Brain microvascular endothelial cell (primary cell): Measurements from ENCODE around the gene BCKDHB.

Experiments
- DNase-seq: peaks from one replicate; pipeline ENCODE4 v3.0.0-alpha.2; 2020
- H3K27ac ChIP-seq: fragments of 250-450 bp; sonication (Bioruptor Pico); 2 replicates; pipeline ENCODE4 v1.5.1; 2020; ENCODE audit warnings: mild to moderate bottlenecking, moderate library complexity
- H3K27me3 ChIP-seq: fragments of 250-450 bp; sonication (Bioruptor Pico); replicated peaks from 2 replicates; pipeline ENCODE4 v1.5.1; 2020; ENCODE audit warnings: mild to moderate bottlenecking
- H3K36me3 ChIP-seq: fragments of 250-450 bp; sonication (Bioruptor Pico); replicated peaks from 2 replicates; pipeline ENCODE4 v1.5.1; 2020; ENCODE audit warnings: mild to moderate bottlenecking
- H3K4me3 ChIP-seq: 2 replicates; pipeline ENCODE4 v1.5.1; 2011; ENCODE audit warnings: low read depth, mild to moderate bottlenecking, control low read depth, low read length, moderate library complexity
- in situ Hi-C: cut with HindIII; loops from 2 replicates; pipeline ENCODE4 v1.10.0; 2017; ENCODE audit warnings: low sequenced_read_pairs, low pct_ligation_motif_present
- TF ChIP-seq, protein P1 (sequence below): IDR thresholded peaks from 2 replicates; pipeline ENCODE4 v1.5.1; 2011; ENCODE audit warnings: low read depth, mild to moderate bottlenecking, moderate library complexity, low read length, control low read depth, inconsistent platforms; ENCODE audit errors: missing control alignments

The BCKDHB gene

DNA sequence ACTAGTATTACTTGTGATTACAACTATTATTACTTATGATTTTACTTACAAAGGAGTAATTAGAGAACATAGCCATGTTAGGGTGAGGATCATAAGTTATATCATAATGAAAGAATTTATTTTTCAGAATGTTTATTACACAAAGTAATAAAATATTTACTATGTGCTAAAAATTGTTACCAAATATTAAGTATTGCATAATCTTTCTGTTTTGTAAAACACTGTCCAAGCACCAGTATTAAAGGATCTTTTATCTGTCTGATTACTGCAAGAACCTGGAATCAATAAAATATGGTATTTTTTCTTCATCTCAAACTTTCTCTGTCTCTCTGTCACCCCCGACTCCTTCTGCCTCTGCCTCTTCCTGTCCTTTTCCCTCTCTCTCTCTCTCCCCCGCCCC lies 250.1 kb downstream of the BCKDHB start:
- in situ Hi-C loops, result no loop called here
- no peak for DNase-seq
- Histone ChIP-seq H3K27ac (no peak overlapping the region), H3K4me3 (no peak overlapping the region), H3K27me3 (no peaks in the 10 kb centered on the region), H3K36me3 (no peaks in the 10 kb centered on the region)
- TF ChIP-seq, protein P1, sequence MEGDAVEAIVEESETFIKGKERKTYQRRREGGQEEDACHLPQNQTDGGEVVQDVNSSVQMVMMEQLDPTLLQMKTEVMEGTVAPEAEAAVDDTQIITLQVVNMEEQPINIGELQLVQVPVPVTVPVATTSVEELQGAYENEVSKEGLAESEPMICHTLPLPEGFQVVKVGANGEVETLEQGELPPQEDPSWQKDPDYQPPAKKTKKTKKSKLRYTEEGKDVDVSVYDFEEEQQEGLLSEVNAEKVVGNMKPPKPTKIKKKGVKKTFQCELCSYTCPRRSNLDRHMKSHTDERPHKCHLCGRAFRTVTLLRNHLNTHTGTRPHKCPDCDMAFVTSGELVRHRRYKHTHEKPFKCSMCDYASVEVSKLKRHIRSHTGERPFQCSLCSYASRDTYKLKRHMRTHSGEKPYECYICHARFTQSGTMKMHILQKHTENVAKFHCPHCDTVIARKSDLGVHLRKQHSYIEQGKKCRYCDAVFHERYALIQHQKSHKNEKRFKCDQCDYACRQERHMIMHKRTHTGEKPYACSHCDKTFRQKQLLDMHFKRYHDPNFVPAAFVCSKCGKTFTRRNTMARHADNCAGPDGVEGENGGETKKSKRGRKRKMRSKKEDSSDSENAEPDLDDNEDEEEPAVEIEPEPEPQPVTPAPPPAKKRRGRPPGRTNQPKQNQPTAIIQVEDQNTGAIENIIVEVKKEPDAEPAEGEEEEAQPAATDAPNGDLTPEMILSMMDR, result no peak

DNA sequence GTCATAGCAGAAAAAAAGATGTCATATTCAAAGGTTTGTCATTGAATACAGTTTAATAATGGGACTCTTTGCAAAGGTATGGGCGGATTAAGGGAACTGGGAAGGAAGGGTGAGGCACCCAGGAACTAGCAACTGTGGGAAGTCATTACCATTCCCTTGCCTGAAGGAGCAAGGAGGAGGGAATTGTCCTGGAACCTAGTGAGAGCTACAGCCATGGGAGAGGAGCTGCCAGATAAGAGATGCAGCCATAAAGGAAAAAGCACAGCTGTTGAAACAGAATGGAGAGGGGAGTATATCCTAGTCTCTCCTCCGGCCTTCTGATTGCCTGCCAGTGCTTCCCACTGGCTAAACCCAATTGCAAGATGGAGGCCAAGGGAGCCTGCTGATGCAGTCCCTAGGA lies 250.6 kb downstream of the BCKDHB start:
- Histone ChIP-seq H3K4me3 (no peak overlapping the region), H3K27ac (no peak overlapping the region), H3K36me3 (no peaks in the 10 kb centered on the region), H3K27me3 (no peaks in the 10 kb centered on the region)
- no peak for DNase-seq
- in situ Hi-C loops, result no loop called here
- TF ChIP-seq, protein P1, result no peak

DNA sequence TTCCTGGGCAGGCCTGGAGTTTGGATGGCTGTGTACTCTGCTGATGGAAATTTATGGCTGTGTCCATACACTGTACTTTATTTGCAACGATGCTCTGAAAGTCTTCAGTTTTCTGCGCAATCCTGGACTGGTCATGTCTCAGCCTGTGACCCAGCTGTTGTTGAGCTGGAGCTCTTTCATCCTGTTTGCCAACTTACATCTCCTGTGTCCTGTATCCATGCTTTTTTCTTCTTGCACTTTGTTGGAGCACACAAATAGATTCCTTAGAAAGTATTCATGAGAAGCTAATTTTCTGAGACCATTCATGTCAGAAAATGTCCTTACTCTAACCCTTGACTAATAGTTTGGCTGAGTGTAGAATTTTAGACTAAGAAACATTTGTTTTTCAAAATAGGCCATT lies 251.2 kb downstream of the BCKDHB start:
- TF ChIP-seq, protein P1, result no peak
- in situ Hi-C loops, result no loop called here
- H3K27me3 ChIP-seq, result no peaks in the 10 kb centered on the region

DNA sequence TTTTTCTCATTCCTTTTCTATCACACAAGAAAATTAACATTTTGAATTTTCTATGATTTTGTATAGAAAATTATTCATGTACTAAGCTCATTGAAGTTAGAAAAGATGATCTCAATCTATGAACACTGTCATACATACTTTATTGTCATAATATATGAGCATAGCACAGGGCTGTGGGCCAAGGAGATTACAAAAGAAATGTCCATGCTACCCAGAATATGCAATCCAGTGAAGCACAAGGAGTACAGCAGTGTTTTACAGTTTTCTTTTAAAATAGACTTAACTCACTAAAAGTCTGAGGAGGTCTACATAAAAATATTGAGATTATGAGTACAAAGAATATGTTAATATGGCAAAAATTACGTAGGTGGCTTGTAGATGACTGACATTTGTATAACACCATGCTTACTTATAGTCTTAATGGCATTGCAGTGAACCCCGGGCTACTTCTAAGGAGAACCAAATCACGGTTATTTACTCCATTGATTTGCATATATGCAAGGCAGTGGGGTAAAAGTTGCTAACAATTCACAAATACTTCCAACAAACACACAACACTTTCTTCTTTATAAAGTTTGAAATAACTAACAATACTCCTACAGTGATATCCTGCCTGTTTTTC lies 257.1 kb downstream of the BCKDHB start:
- in situ Hi-C loops, result no loop called here
- TF ChIP-seq, protein P1, result no peak
- Histone ChIP-seq H3K4me3 (no peak overlapping the region), H3K27ac (no peak overlapping the region), H3K36me3 (no peaks in the 10 kb centered on the region), H3K27me3 (no peaks in the 10 kb centered on the region)
- DNase-seq, result no peak

More for the DNA sequence above, 251.2 kb downstream of the BCKDHB start:
- H3K27ac ChIP-seq, result no peak overlapping the region
- H3K36me3 ChIP-seq, result no peaks in the 10 kb centered on the region
- no peak for DNase-seq
- no peak overlapping the region for H3K4me3 ChIP-seq

DNA sequence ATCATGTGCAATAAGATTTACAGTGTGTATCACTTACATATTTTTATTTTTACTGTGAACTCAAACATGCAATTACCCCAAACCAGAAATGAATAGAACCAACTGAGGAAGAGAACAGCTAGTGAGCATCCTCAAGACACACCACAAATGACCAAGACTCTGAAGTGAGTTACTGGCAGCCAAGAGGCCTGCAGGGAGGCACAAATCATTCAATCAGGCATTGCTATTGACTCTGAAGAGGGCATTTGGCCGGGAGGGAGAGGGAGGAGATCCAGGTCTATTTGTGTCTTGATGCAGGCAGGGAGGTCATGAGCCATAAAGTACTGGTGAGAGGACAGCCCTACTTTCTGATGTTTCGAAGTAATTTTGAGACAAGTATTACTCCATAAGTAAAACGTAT lies 257.7 kb downstream of the BCKDHB start:
- H3K27ac ChIP-seq, result no peak overlapping the region
- in situ Hi-C loops, result no loop called here
- H3K27me3 ChIP-seq, result no peaks in the 10 kb centered on the region
- no peak for DNase-seq
- no peaks in the 10 kb centered on the region for H3K36me3 ChIP-seq
- TF ChIP-seq, protein P1, result no peak
- no peak overlapping the region for H3K4me3 ChIP-seq

DNA sequence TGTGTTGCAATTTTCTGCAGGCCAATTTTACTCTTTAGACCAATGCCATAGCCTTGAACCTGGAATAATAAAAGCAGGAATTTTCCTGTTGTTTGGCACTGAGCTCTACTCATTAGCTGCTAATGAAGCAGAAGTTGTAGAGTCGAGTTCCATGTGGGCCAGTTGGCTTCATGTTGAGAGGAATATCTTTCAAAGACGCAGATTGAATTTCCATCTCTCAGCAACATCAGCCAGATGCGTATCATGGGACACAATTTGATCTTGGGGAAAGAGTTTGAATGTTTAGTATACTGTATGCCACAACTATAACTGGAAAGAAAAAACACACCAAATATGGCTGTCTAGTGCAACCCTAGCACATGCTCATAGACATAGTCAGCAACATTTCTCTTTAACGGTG lies 259.6 kb downstream of the BCKDHB start:
- TF ChIP-seq, protein P1, result no peak
- Histone ChIP-seq H3K4me3 (no peak overlapping the region), H3K27ac (no peak overlapping the region), H3K27me3 (no peaks in the 10 kb centered on the region), H3K36me3 (no peaks in the 10 kb centered on the region)
- in situ Hi-C loops, result no loop called here
- DNase-seq, result no peak
